Measurements from ENCODE around the gene UBA3. TPM values are rescaled to one million over a fixed set of nuclear protein-coding genes. Genes with fewer than 3 reads are reported as not detected.
A peak's percentile ranks its signal among the peaks of the same experiment; 100 is the strongest.

Gene UBA3
- total RNA-seq, 4 donors from 2014 or later, result 39.5 to 72.3 (median 46.1) TPM

DNA sequence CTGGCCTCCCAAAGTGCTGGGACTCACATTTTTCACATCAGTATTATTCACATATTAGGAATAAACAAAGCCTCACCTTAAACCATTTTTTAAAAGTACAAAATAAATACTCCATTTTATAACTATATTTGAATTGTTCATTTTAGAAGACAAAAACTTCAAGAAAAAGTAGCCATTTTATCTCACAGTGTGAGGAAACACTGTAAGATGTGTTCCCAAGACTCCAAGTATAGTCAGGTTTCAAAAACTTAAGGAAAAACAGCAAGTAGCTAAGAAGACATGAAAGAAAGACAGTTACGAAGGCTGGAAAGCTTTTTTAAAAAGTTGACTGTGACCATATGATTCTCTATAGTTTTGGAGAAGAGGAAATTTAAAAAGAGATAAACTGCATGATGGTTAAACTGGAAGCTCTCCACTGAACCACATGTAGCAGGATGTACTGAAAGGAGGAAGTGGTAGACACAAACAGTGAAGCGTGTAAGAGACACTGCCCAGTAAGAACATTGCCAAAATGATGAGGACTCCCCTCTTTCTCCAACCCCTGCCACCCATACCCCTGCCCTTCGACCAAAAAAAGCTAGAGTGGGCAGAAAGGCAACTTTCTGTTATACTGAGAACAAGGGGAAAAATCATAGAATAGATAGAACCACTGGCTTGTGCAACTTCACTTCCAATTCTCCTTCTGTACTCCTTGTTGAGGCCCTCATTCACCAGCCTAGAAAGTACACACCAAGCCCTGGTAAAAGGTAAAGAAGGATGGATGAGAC lies 21.8 kb downstream of the UBA3 start:
- Histone ChIP-seq H3K4me1 (no peaks in the 10 kb centered on the region), H3K27me3 (no peaks in the 10 kb centered on the region), H3K27ac (replicated peaks in 1 of 4) (no peak overlapping the region), H3K9me3 (no peaks in the 10 kb centered on the region), H3K4me3 (no peak overlapping the region), H3K36me3 (peaks cover 26 to 97% (median 72%) of the 10 kb centered on the region in 4 donors)
- DNase-seq (ENCODE audit: extremely low spot score), result no peak
- WGBS, result 81% methylated on average over 3 of the region's 3 CpGs
- intact Hi-C loops (cut with DNase I), result no loop called here
- TF ChIP-seq POLR2A (IDR thresholded peaks at IDR 0.05; ENCODE audit: low read depth), result no peak
- TF ChIP-seq, protein P1, sequence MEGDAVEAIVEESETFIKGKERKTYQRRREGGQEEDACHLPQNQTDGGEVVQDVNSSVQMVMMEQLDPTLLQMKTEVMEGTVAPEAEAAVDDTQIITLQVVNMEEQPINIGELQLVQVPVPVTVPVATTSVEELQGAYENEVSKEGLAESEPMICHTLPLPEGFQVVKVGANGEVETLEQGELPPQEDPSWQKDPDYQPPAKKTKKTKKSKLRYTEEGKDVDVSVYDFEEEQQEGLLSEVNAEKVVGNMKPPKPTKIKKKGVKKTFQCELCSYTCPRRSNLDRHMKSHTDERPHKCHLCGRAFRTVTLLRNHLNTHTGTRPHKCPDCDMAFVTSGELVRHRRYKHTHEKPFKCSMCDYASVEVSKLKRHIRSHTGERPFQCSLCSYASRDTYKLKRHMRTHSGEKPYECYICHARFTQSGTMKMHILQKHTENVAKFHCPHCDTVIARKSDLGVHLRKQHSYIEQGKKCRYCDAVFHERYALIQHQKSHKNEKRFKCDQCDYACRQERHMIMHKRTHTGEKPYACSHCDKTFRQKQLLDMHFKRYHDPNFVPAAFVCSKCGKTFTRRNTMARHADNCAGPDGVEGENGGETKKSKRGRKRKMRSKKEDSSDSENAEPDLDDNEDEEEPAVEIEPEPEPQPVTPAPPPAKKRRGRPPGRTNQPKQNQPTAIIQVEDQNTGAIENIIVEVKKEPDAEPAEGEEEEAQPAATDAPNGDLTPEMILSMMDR (IDR thresholded peaks at IDR 0.05), result no peak
- no peak for TF ChIP-seq EP300 (IDR thresholded peaks at IDR 0.05)
- no peak for TF ChIP-seq POLR2AphosphoS5 (IDR thresholded peaks at IDR 0.05)

DNA sequence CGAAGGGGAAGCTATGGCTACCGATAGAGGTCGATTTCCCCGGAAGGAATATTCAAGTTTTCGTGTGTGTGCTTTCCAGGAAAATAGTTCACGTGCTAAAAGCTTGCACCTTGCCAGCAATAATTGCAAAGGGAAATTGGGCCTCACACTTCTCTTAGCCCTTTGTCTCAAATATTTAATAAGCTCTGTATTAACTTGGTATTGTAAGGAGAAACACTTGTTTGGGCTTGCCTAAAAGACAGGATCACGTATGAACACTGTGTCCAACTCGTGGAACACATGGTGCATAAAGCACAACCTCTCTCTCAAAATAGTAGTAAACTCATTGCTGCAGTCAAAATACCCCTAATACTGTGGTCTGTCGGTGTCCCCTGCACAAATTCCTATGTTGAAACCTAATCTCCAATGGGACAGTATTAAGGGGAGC lies 27.7 kb downstream of the UBA3 start:
- peaks cover 13 to 53% (median 35%) of the 10 kb centered on the region in 4 donors for H3K36me3 ChIP-seq
- intact Hi-C loops (cut with DNase I), result loop anchor here (5.0 kb wide), 2 partner anchors 35 to 40 kb away; partner anchors contain the start of gene EOGT

DNA sequence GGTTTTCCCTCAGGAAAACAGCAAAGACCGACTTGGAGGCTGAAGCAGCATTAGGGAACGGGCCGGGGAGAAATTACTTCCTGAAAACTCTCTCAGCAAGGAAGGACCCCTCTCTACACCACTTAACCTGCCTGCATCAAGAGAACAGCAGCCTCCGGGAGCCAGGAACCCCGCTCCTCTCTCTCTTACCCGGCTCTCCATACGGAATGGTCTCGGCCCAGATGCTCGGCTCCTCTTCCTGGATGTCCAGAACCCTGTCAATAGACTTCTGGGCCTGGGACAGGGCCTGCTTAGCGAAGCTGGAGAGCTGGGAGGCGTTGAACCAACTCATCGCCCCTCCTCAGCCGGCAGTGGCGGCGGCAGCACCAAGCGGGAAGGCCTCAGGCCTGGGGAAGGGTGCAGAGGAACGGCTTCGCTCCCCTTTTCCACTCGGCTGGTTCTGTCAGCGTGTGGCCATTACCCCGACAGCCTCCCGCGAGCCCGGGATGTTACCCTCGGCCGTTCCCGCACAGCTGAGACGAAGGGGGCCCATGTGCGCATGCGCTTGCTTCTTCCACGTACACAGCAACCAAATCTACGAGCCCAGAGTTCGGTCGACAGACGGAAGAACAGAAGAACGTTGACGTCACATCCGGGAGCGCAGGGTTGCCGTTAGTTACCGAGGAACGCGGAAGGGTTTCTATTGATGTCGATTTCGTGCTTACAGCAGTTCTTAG lies 28.3 kb downstream of the UBA3 start, which contains the start of gene TMF1:
Gene TMF1 (minus strand): TSS at position 578 of the 716 bp plus-strand sequence. CDS start 247 bp downstream, at position 331.
- intact Hi-C loops (cut with DNase I), result loop anchor here (5.0 kb wide), 2 partner anchors 35 to 40 kb away; partner anchors contain the start of gene EOGT
- H3K36me3 ChIP-seq, result peaks cover 16 to 53% (median 38%) of the 10 kb centered on the region in 4 donors
- peak; percentile 100 for DNase-seq (ENCODE audit: extremely low spot score)
- peak within 1 kb of the TSS; percentile 65 to 83 (median 75) for H3K4me3 ChIP-seq
- H3K9me3 ChIP-seq, result no peaks in the 10 kb centered on the region
- TF ChIP-seq, protein P1 (IDR thresholded peaks at IDR 0.05), result no peak
- peak; percentile 95 to 97 for TF ChIP-seq POLR2AphosphoS5 (IDR thresholded peaks at IDR 0.05)
- TF ChIP-seq POLR2A (IDR thresholded peaks at IDR 0.05; ENCODE audit: low read depth), result peak; percentile 68
- TF ChIP-seq EP300 (IDR thresholded peaks at IDR 0.05), result no peak
- no peaks in the 10 kb centered on the region for H3K27me3 ChIP-seq
- WGBS, result 0% methylated on average over 17 of the region's 45 CpGs
- peaks cover 10 to 50% (median 38%) of the 10 kb centered on the region in 4 donors for H3K4me1 ChIP-seq
- peak within 1 kb of the TSS; percentile 89 to 95 (median 91) for H3K27ac ChIP-seq (replicated peaks in 1 of 4)

More for the DNA sequence above, 27.7 kb downstream of the UBA3 start:
- Histone ChIP-seq H3K27ac (replicated peaks in 1 of 4) (peak overlapping the region; percentile 89 to 95 (median 91)), H3K4me3 (peak overlapping the region; percentile 65 to 83 (median 75)), H3K27me3 (no peaks in the 10 kb centered on the region), H3K4me1 (peaks cover 10 to 45% (median 35%) of the 10 kb centered on the region in 4 donors), H3K9me3 (no peaks in the 10 kb centered on the region)
- 3% methylated on average over 8 of the region's 9 CpGs for WGBS
- no peak for TF ChIP-seq EP300 (IDR thresholded peaks at IDR 0.05)
- TF ChIP-seq POLR2AphosphoS5 (IDR thresholded peaks at IDR 0.05), result no peak
- TF ChIP-seq POLR2A (IDR thresholded peaks at IDR 0.05; ENCODE audit: low read depth), result no peak
- TF ChIP-seq, protein P1 (IDR thresholded peaks at IDR 0.05), result no peak
- no peak for DNase-seq (ENCODE audit: extremely low spot score)

DNA sequence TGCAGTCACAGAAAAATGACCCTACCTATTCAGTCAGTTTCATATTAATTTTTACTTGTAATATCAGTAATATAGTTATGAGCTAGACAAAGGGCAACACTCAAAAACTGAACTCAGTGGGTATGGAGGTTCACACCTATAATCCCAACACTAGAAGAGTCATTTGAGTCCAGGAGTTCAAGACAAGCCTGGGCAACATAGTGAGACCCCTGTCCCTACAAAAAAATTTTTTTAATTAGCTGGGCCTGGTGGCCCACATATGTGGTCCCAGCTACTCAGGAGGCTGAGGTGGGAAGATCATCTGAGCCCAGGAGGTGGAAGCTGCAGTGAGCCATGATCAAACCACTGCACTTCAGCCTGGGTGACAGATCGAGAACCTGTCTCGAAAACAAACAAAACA lies 31.2 kb downstream of the UBA3 start:
- WGBS, result 83% methylated on average over 2 of the region's 2 CpGs

More for the DNA sequence above, 31.2 kb downstream of the UBA3 start:
- DNase-seq (ENCODE audit: extremely low spot score), result no peak
- TF ChIP-seq EP300 (IDR thresholded peaks at IDR 0.05) (no peak), POLR2AphosphoS5 (IDR thresholded peaks at IDR 0.05) (no peak), POLR2A (IDR thresholded peaks at IDR 0.05; ENCODE audit: low read depth) (no peak)
- TF ChIP-seq, protein P1 (IDR thresholded peaks at IDR 0.05), result no peak
- intact Hi-C loops (cut with DNase I), result no loop called here
- H3K27me3 ChIP-seq, result no peaks in the 10 kb centered on the region
- peaks cover 10 to 63% (median 47%) of the 10 kb centered on the region in 4 donors for H3K4me1 ChIP-seq
- H3K4me3 ChIP-seq, result no peak overlapping the region
- H3K27ac ChIP-seq (replicated peaks in 1 of 4), result no peak overlapping the region
- no peaks in the 10 kb centered on the region for H3K9me3 ChIP-seq
- H3K36me3 ChIP-seq, result peaks cover 14 to 50% (median 40%) of the 10 kb centered on the region in 4 donors
